DOHH2 (cell line): ENCODE results near the gene ARRB1.

Experiments
- H3F3A ChIP-seq: fragments of 200-600 bp; sonication (generic), shearing (Covaris generic); 2 replicates; pipeline ENCODE4 v1.6.0; 2016; ENCODE audit warnings: antibody characterized with exemption, mild to moderate bottlenecking; ENCODE audit not compliant: control insufficient read depth, insufficient read depth
- H3K27ac ChIP-seq: fragments of 200-600 bp; sonication (generic); 2 replicates; pipeline ENCODE4 v1.5.1; 2014; ENCODE audit warnings: low read depth, mild to moderate bottlenecking, low read length, moderate library complexity
- H3K27me3 ChIP-seq: fragments of 200-600 bp; sonication (generic); 2 replicates; pipeline ENCODE4 v1.6.1; 2014; ENCODE audit warnings: mild to moderate bottlenecking, low read length, mixed read lengths; ENCODE audit not compliant: control insufficient read depth
- H3K36me3 ChIP-seq: fragments of 200-600 bp; sonication (generic); 2 replicates; pipeline ENCODE4 v1.6.1; 2014; ENCODE audit warnings: mild to moderate bottlenecking, low read length, moderate library complexity, mixed read lengths; ENCODE audit not compliant: control insufficient read depth
- H3K4me1 ChIP-seq: fragments of 200-600 bp; sonication (generic); 2 replicates; pipeline ENCODE4 v1.6.1; 2014; ENCODE audit warnings: mild to moderate bottlenecking, low read length, mixed read lengths; ENCODE audit not compliant: control insufficient read depth
- H3K4me2 ChIP-seq: fragments of 200-600 bp; sonication (generic); 2 replicates; pipeline ENCODE4 v1.6.0; 2014; ENCODE audit warnings: mild to moderate bottlenecking, low read length, moderate library complexity
- H3K4me3 ChIP-seq: fragments of 200-600 bp; sonication (generic); 2 replicates; pipeline ENCODE4 v1.5.1; 2014; ENCODE audit warnings: mild to moderate bottlenecking, low read length, mixed read lengths
- H3K79me2 ChIP-seq: fragments of 200-600 bp; sonication (generic); 2 replicates; pipeline ENCODE4 v1.6.1; 2014; ENCODE audit warnings: mild to moderate bottlenecking, low read length, mixed read lengths; ENCODE audit not compliant: control insufficient read depth
- H3K9me2 ChIP-seq: fragments of 200-600 bp; sonication (generic); replicated peaks from 2 replicates; pipeline ENCODE4 v1.6.1; 2014; ENCODE audit warnings: mild to moderate bottlenecking, low read length, mixed read lengths; ENCODE audit not compliant: control insufficient read depth
- H3K9me3 ChIP-seq: fragments of 200-600 bp; sonication (generic); 2 replicates; pipeline ENCODE4 v1.6.1; 2014; ENCODE audit warnings: antibody characterized with exemption, low read length, mixed read lengths; ENCODE audit not compliant: control insufficient read depth, insufficient read depth
- H4K20me1 ChIP-seq: fragments of 200-600 bp; sonication (generic); 2 replicates; pipeline ENCODE4 v1.6.0; 2014; ENCODE audit warnings: low read depth, mild to moderate bottlenecking, antibody characterized with exemption, low read length, moderate library complexity; ENCODE audit not compliant: control insufficient read depth, insufficient read depth
- EZH2phosphoT487 ChIP-seq: fragments of 200-600 bp; sonication (generic); IDR thresholded peaks from 2 replicates; pipeline ENCODE4 v1.6.1; 2017; ENCODE audit warnings: borderline replicate concordance, mild to moderate bottlenecking, antibody characterized with exemption, low read length, moderate library complexity, mixed read lengths
- TF ChIP-seq, protein P1 (sequence below): fragments of 200-600 bp; sonication (generic); IDR thresholded peaks from one replicate; pipeline ENCODE4 v1.5.1; 2014; ENCODE audit warnings: antibody characterized with exemption, mild to moderate bottlenecking, low read depth, low read length; ENCODE audit not compliant: poor library complexity, severe bottlenecking

Gene ARRB1

GRCh38 chr11:75328426-75329277 is 22.8 kb downstream of the ARRB1 start:
- no peaks in the 10 kb centered on the region for H3K27me3 ChIP-seq
- peaks cover 13% of the 10 kb centered on the region for H3K4me1 ChIP-seq
- H4K20me1 ChIP-seq, result no peaks in the 10 kb centered on the region
- TF ChIP-seq EZH2phosphoT487, result no peak
- TF ChIP-seq, protein P1, sequence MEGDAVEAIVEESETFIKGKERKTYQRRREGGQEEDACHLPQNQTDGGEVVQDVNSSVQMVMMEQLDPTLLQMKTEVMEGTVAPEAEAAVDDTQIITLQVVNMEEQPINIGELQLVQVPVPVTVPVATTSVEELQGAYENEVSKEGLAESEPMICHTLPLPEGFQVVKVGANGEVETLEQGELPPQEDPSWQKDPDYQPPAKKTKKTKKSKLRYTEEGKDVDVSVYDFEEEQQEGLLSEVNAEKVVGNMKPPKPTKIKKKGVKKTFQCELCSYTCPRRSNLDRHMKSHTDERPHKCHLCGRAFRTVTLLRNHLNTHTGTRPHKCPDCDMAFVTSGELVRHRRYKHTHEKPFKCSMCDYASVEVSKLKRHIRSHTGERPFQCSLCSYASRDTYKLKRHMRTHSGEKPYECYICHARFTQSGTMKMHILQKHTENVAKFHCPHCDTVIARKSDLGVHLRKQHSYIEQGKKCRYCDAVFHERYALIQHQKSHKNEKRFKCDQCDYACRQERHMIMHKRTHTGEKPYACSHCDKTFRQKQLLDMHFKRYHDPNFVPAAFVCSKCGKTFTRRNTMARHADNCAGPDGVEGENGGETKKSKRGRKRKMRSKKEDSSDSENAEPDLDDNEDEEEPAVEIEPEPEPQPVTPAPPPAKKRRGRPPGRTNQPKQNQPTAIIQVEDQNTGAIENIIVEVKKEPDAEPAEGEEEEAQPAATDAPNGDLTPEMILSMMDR, result peak; percentile 23
- no peaks in the 10 kb centered on the region for H3F3A ChIP-seq
- H3K36me3 ChIP-seq, result no peaks in the 10 kb centered on the region
- H3K27ac ChIP-seq, result no peak overlapping the region
- no peaks in the 10 kb centered on the region for H3K9me3 ChIP-seq
- H3K4me2 ChIP-seq, result no peak overlapping the region; the same call in 1 of the 2 replicates
- H3K4me3 ChIP-seq, result no peak overlapping the region
- no peaks in the 10 kb centered on the region for H3K9me2 ChIP-seq
- H3K79me2 ChIP-seq, result no peaks in the 10 kb centered on the region

DNA sequence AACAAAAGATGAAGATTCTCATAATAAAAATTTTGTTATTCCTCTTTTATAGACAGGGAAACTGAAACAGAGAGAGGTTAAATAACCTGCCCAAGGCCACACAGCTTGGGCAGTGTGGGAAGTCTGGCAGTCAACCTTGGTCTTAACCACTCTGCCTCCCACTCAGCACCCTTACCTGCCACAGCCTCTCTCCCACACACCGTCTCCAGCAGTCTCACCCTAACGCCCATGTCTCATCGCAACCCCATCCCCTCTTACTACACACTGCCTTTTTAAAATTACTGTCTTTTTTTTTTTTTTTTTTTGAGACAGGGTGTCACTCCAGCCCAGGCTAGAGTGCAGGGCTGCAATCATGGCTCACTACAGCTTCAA is 25.0 kb downstream of the ARRB1 start:
- Histone ChIP-seq H3K9me2 (no peaks in the 10 kb centered on the region), H3K36me3 (no peaks in the 10 kb centered on the region), H3K4me2 (no peak overlapping the region), H3K27ac (no peak overlapping the region), H3K27me3 (peaks cover 3% of the 10 kb centered on the region; the same call in 1 of the 2 replicates), H3K4me1 (peaks cover 13% of the 10 kb centered on the region), H3F3A (no peaks in the 10 kb centered on the region), H3K9me3 (no peaks in the 10 kb centered on the region), H3K79me2 (no peaks in the 10 kb centered on the region), H4K20me1 (no peaks in the 10 kb centered on the region), H3K4me3 (no peak overlapping the region)
- TF ChIP-seq, protein P1, result no peak
- TF ChIP-seq EZH2phosphoT487, result no peak

- H3K27ac ChIP-seq, result no peak overlapping the region
- H4K20me1 ChIP-seq, result no peaks in the 10 kb centered on the region
- H3K36me3 ChIP-seq, result no peaks in the 10 kb centered on the region
- peaks cover 13% of the 10 kb centered on the region for H3K4me1 ChIP-seq
- H3K79me2 ChIP-seq, result no peaks in the 10 kb centered on the region
- no peaks in the 10 kb centered on the region for H3K9me2 ChIP-seq
- no peaks in the 10 kb centered on the region for H3F3A ChIP-seq
- TF ChIP-seq, protein P1, result no peak
- TF ChIP-seq EZH2phosphoT487, result no peak
- no peak overlapping the region for H3K4me2 ChIP-seq
- H3K27me3 ChIP-seq, result peaks cover 3% of the 10 kb centered on the region; the same call in 1 of the 2 replicates
- H3K9me3 ChIP-seq, result no peaks in the 10 kb centered on the region
- H3K4me3 ChIP-seq, result no peak overlapping the region
These were observed 25.6 kb downstream of the ARRB1 start for GRCh38 chr11:75325713-75326438.
